Lower lobe of right lung (tissue), 2 donors: ENCODE measurements around the gene CIZ1. TPM values are rescaled to one million over a fixed set of nuclear protein-coding genes. Genes with fewer than 3 reads are reported as not detected.
"Not testable (repeated sequence)": the region's sequence is repeated elsewhere in the genome, so short reads cannot be mapped to it uniquely, and the experiment has no call there.

Source experiments
- ATAC-seq, 2 donors: fragments of 200-7000 bp; cut with Tn5 transposase; one replicate each; pipeline ENCODE4 v1.9.1; 2020 to 2022; ENCODE audit warnings: mild to moderate bottlenecking in 2 of 2, moderate library complexity in 2 of 2
- DNase-seq: peaks from one replicate; pipeline ENCODE4 v3.0.0-alpha.2; 2020
- H3K27ac ChIP-seq: fragments of 200-600 bp; one replicate; pipeline ENCODE4 v1.8.0; 2022
- H3K27me3 ChIP-seq: fragments of 200-600 bp; one replicate; pipeline ENCODE4 v1.8.0; 2022; ENCODE audit warnings: low read depth
- H3K36me3 ChIP-seq: fragments of 200-600 bp; one replicate; pipeline ENCODE4 v1.8.0; 2022; ENCODE audit warnings: mild to moderate bottlenecking
- H3K4me1 ChIP-seq: fragments of 200-600 bp; one replicate; pipeline ENCODE4 v1.8.0; 2022
- H3K4me3 ChIP-seq: fragments of 200-600 bp; one replicate; pipeline ENCODE4 v1.8.0; 2022; ENCODE audit warnings: mild to moderate bottlenecking
- H3K9me3 ChIP-seq: fragments of 200-600 bp; one replicate; pipeline ENCODE4 v1.8.0; 2022
- intact Hi-C: fragments of 100-400 bp; cut with DNase I; formaldehyde crosslinking; loops from one replicate; pipeline ENCODE4 v1.11.0; 2022
- total RNA-seq: library from RNA; stranded (reverse); fragmentation: NEBNext Ultra II Directional; extraction: Animal tissue kit (Norgen Biotek cat#: 25700); gene quantifications from one replicate; pipeline ENCODE4 v1.2.1, GENCODE V29; 2021
- TF ChIP-seq, protein P1 (sequence below): fragments of 200-600 bp; IDR thresholded peaks from one replicate; pipeline ENCODE4 v1.8.0; 2022; ENCODE audit warnings: antibody characterized with exemption, mild to moderate bottlenecking
- donor health status: DM: no; HTN: yes; CAD: no; lungs with severe emphysema.

The CIZ1 gene
- total RNA-seq, 1 donor from 2014 or later, result 98.5 TPM

DNA sequence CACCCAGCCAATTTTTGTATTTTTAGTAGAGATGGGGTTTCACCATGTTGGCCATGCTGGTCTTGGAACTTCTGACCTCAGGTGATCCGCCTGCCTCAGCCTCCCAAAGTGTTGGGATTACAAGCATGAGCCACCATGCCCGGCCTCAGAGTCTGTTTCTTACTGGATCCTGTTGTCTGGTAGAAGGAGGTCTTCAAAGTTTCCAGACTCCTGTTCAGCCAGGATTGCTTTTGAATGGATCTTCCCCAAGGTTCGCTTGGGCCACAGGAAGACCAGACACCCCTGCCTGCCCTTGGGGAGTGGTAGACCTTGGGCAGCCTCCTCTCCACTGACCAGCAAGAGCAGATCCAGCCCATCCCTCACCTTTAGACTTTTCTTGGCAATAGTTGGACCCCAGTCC, 49.8 kb downstream of the CIZ1 start:
- no peak for ATAC-seq
- Histone ChIP-seq H3K27me3 (no peaks in the 10 kb centered on the region), H3K36me3 (no peaks in the 10 kb centered on the region), H3K4me1 (no peaks in the 10 kb centered on the region), H3K4me3 (no peak overlapping the region), H3K27ac (no peak overlapping the region), H3K9me3 (no peaks in the 10 kb centered on the region)
- intact Hi-C loops, result no loop called here
- DNase-seq, result peak; percentile 8
- TF ChIP-seq, protein P1, sequence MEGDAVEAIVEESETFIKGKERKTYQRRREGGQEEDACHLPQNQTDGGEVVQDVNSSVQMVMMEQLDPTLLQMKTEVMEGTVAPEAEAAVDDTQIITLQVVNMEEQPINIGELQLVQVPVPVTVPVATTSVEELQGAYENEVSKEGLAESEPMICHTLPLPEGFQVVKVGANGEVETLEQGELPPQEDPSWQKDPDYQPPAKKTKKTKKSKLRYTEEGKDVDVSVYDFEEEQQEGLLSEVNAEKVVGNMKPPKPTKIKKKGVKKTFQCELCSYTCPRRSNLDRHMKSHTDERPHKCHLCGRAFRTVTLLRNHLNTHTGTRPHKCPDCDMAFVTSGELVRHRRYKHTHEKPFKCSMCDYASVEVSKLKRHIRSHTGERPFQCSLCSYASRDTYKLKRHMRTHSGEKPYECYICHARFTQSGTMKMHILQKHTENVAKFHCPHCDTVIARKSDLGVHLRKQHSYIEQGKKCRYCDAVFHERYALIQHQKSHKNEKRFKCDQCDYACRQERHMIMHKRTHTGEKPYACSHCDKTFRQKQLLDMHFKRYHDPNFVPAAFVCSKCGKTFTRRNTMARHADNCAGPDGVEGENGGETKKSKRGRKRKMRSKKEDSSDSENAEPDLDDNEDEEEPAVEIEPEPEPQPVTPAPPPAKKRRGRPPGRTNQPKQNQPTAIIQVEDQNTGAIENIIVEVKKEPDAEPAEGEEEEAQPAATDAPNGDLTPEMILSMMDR, result no peak

DNA sequence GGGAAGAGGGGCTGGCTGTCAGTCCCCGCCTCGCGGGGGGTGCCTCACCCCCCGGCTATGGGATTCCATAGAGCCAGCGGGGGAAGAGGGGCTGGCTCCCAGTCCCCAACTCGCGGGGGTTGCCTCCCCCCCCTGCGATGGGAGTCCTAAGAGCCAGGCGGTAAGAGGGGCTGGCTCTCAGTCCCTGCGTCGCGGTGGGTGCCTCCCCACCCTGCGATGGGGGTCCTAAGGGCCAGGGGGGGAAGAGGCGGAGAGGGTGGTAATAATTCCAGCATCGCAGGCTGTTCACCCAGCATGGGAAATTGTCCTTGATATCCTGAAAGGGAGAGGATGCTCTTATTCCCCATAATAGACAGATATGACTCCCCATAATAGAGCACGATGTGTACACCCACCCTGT, 51.8 kb downstream of the CIZ1 start:
- Histone ChIP-seq H3K4me1 (no peaks in the 10 kb centered on the region), H3K36me3 (no peaks in the 10 kb centered on the region), H3K27ac (no peak overlapping the region), H3K27me3 (no peaks in the 10 kb centered on the region), H3K9me3 (no peaks in the 10 kb centered on the region), H3K4me3 (no peak overlapping the region)
- TF ChIP-seq, protein P1, result no peak
- intact Hi-C loops, result no loop called here
- ATAC-seq (no peak), DNase-seq (peak; percentile 13)

DNA sequence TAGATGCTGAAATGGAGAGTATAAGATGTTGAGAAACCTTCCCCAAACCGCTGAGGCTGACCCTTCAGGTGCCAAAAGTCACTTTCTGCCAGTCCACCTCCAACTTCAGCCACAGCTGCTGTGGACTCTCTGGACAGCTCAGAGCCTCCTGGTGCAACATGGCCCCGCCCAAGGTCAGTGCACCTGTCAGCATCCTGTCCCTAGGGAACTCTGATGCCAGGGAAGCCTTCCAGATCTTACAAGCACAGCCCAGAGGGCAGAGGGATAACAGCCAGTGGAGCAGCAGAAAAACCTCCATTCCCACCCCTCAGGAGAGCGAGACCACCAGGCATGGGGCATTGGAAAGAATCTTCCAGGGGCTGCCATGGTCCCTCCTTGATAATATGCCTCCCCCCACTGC, 53.4 kb downstream of the CIZ1 start:
- peak; percentile 15 for DNase-seq
- intact Hi-C loops, result no loop called here
- no peak for ATAC-seq

DNA sequence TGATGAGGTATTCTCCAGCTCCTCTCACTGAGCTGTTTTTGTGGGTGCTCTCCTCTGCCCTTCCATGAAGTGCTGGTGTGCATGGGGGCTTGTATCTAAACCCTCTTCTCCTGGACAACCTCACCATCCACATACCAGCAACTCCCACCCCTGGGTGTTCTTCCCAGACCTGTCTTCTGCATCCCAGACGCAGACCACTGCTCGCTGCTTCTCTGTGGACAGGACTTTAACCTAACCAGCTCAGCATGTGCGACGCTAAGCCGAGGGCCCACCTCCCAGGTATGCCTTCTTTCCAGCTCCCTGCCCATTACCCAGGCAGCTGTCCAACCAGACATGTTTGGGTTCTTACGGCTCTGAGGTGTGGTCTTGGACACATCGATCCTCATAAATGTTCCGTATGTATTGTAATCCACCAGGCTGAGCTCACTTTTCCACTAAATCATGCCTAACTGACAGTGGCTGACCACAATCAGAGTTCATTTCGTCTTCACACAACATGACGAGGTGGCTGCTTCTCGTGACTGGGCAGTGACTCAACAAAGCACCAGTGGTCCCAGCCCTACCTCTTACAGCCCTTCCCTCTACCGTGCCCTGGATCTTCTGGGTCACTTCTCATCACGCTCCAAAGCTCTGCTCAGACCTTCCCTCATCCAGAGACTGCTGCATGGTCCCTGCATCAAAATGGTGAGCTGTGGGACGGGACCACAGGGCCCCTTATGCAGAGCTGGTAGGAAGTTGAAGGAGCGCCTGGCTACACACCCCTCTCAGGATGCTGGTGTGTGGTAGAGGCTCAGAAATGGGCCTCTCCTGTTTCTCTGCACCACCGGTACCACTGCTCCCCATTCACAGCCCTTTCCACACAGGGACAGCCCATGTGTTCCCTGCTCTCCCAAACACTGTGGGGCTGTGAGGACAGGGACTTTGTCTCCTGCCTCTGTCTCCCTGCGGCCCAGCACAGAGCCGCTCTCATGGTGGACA, 54.3 kb downstream of the CIZ1 start:
- no peak overlapping the region for H3K27ac ChIP-seq

More for the DNA sequence above, 53.4 kb downstream of the CIZ1 start:
- no peaks in the 10 kb centered on the region for H3K9me3 ChIP-seq
- H3K27me3 ChIP-seq, result no peaks in the 10 kb centered on the region
- H3K4me3 ChIP-seq, result no peak overlapping the region
- TF ChIP-seq, protein P1, result no peak
- no peak overlapping the region for H3K27ac ChIP-seq
- H3K4me1 ChIP-seq, result no peaks in the 10 kb centered on the region
- no peaks in the 10 kb centered on the region for H3K36me3 ChIP-seq

DNA sequence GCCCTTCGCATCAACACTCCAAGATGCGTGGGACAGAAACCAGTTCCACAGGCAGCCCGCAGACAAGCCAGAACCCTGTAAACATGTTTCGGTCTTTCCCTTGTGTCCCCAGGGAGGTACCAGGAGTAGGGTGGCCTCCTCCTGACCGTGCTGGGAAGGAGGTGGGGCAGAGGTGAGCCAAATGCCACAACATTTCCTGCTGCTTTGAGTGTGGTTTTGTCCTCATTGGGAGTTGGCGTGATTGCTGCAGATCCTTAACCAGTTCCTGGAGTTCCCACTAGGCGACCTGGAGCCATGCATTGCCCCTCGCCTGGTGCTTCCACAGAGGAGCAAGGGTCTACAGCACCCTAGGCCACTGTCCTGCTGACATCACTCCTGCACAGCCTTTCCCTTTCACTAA, 55.8 kb downstream of the CIZ1 start:
- H3K27ac ChIP-seq, ATAC-seq, H3K4me3 ChIP-seq, intact Hi-C loops, H3K27me3 ChIP-seq, H3K9me3 ChIP-seq, H3K4me1 ChIP-seq, H3K36me3 ChIP-seq: not testable (repeated sequence)
- DNase-seq, result peak; percentile 10

More for the DNA sequence above, 54.3 kb downstream of the CIZ1 start:
- H3K4me1 ChIP-seq, result no peaks in the 10 kb centered on the region
- DNase-seq (peak; percentile 18), ATAC-seq (peak in 1 of 2 donors; percentile 29)
- H3K4me3 ChIP-seq, result no peak overlapping the region
- no peaks in the 10 kb centered on the region for H3K36me3 ChIP-seq
- intact Hi-C loops, result no loop called here
- no peaks in the 10 kb centered on the region for H3K9me3 ChIP-seq
- H3K27me3 ChIP-seq, result no peaks in the 10 kb centered on the region
- TF ChIP-seq, protein P1, result no peak

DNA sequence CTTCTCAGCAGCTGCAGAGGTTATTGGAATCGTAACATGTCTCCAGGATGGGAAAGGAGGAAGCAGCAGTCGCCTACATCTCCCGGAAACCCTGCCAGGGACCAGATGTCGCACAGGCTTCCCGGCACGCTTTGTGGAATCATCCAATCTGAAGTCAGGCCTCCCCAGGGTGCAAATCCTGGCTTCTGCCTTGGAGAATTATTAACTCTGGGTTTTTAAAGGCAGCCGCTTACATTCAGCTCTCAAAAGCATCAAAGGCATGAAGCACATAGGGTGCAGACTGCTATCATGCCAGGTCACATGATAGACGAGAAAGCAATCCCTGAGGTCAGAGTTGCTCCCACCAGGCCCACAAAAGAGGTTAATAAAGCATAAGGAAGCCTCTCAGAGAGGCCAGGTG, 59.2 kb downstream of the CIZ1 start:
- DNase-seq, result peak; percentile 19
- H3K9me3 ChIP-seq, H3K27me3 ChIP-seq, intact Hi-C loops, H3K36me3 ChIP-seq, ATAC-seq, H3K27ac ChIP-seq, H3K4me3 ChIP-seq: not testable (repeated sequence)
- peaks cover 10% of the 10 kb centered on the region for H3K4me1 ChIP-seq

DNA sequence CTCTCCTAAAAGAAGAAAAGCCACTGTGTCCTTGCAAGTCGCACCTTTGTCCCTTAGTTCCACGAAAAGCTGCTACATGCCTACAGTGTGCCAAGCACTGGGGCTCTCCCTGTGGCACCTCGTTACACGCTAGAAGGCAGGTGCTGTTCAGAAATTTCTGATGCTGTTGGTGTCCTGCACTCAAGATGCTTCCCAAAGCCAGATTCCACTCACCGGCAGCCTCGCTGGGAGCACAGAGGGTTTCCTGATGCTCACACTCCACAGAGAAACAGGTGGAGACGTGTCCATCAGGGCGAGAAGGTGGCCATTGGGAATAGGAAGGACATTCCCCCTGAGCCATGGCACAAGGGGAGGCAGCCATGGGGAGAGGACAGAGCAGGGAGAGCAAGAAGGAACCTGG, 60.0 kb downstream of the CIZ1 start:
- H3K27me3 ChIP-seq, intact Hi-C loops, ATAC-seq, H3K27ac ChIP-seq, H3K4me3 ChIP-seq, H3K9me3 ChIP-seq, H3K36me3 ChIP-seq: not testable (repeated sequence)
- DNase-seq, result peak; percentile 29
- peaks cover 17% of the 10 kb centered on the region for H3K4me1 ChIP-seq

DNA sequence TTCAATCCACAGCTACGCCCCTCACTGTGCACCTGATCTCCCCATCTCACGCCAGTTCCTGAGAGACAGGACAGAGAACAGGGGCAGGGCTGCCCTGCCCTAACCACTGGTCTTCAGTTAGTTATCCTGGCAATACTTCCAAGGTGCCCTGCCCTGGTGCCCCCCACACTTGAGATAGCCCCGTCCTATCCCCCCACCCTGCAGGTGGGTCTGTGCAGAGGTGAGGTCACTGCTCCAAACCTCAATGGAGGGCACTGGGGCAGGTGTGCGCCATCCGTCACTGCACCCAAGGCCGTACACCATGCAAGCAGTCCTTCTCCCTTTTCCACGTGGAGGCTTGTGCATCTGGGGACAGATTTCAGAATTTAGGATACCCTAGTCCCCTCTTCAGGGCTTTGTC, 60.7 kb downstream of the CIZ1 start:
- ATAC-seq, H3K36me3 ChIP-seq, H3K9me3 ChIP-seq, H3K4me3 ChIP-seq, H3K27me3 ChIP-seq, H3K27ac ChIP-seq, intact Hi-C loops: not testable (repeated sequence)
- DNase-seq, result peak; percentile 15
- peaks cover 24% of the 10 kb centered on the region for H3K4me1 ChIP-seq
